K562 (cell line): ENCODE measurements around the gene PLPPR1. TPM values are rescaled to one million over a fixed set of nuclear protein-coding genes. Genes with fewer than 3 reads are reported as not detected.

Source experiments
- ATAC-seq: fragments of 200-7000 bp; cut with Tn5 transposase; 3 replicates; pipeline ENCODE4 v1.9.1; 2020; ENCODE audit warnings: moderate library complexity
- BruUV-seq: library from RNA; stranded (reverse); fragments of 400-500 nt; replicated peaks from 2 replicates; lab custom pipeline; 2021; lab: Mats Ljungman, UMichigan
- CTCF ChIA-PET: fragments of 300-600 bp; formaldehyde crosslinking; extraction: SDS; loops from one replicate; lab custom pipeline; 2021; ENCODE audit warnings: low intra/inter-chr PET ratio; lab: Yijun Ruan, JAX
- POLR2A ChIA-PET: fragments of 300-600, 350-650 bp; sonication (Branson Sonifier 250); formaldehyde crosslinking; extraction: SDS; loops from one replicate; lab custom pipeline; 2021; ENCODE audit warnings: antibody characterized with exemption, inconsistent platforms; lab: Yijun Ruan, JAX
- DNase-seq, 4 experiments: peaks; one replicate each; pipeline versions ENCODE4 v3.0.0 to v3.0.0-alpha.2; 2011 to 2018; ENCODE audit warnings: low spot score in 3 of 4, mixed read lengths in 3 of 4; ENCODE audit errors: extremely low read depth in 1 of 4
- FAIRE-seq: peaks from 2 replicates; lab custom pipeline; 2011; peaks lifted over from hg19 to GRCh38; lab: Jason Lieb, UNC
- H2AFZ ChIP-seq: 2 replicates; pipeline ENCODE4 v1.6.0; 2011; ENCODE audit warnings: low read depth, low read length, control low read depth, inconsistent platforms
- H3K27ac ChIP-seq: fragments of 200-600 bp; 3 replicates; pipeline ENCODE4 v1.8.0; 2011; ENCODE audit warnings: low read depth, mild to moderate bottlenecking, control low read depth, inconsistent platforms, low read length, moderate library complexity, mixed read lengths; ENCODE audit errors: extremely low read depth
- H3K27me3 ChIP-seq, 2 experiments: fragments of 300-600 bp in 1 of 2; 2 replicates in 1 of 2; 3 replicates in 1 of 2; pipeline versions ENCODE4 v1.6.0 to v1.8.0; 2011; ENCODE audit warnings: inconsistent platforms in 2 of 2, low read length in 2 of 2, mild to moderate bottlenecking in 1 of 2, mixed read lengths in 1 of 2, moderate library complexity in 1 of 2; ENCODE audit not compliant: control insufficient read depth in 2 of 2, insufficient read depth in 2 of 2
- H3K36me3 ChIP-seq: fragments of 300-600 bp; 3 replicates; pipeline ENCODE4 v1.8.0; 2011; ENCODE audit warnings: mild to moderate bottlenecking, low read length, inconsistent platforms; ENCODE audit not compliant: control insufficient read depth, insufficient read depth
- H3K4me1 ChIP-seq, 2 experiments: fragments of 200-600 bp in 1 of 2; replicated peaks in 1 of 2; 2 replicates in 1 of 2; 3 replicates in 1 of 2; pipeline versions ENCODE4 v1.5.1 to v1.8.0; 2011; ENCODE audit warnings: inconsistent platforms in 2 of 2, low read length in 2 of 2, mild to moderate bottlenecking in 1 of 2, mixed read lengths in 1 of 2, moderate library complexity in 1 of 2; ENCODE audit not compliant: control insufficient read depth in 2 of 2, insufficient read depth in 2 of 2
- H3K4me2 ChIP-seq: 2 replicates; pipeline ENCODE4 v1.6.1; 2011; ENCODE audit warnings: low read length, control low read depth, inconsistent platforms, mixed read lengths; ENCODE audit not compliant: insufficient read depth
- H3K4me3 ChIP-seq: fragments of 200-600 bp; sonication (generic), shearing (Covaris generic); 2 replicates; pipeline ENCODE4 v1.5.1; 2016; ENCODE audit warnings: control low read depth, inconsistent platforms
- H3K79me2 ChIP-seq: fragments of 200-600 bp; 3 replicates; pipeline ENCODE4 v1.8.0; 2011; ENCODE audit warnings: low read length, inconsistent platforms; ENCODE audit not compliant: control insufficient read depth, insufficient read depth
- H3K9ac ChIP-seq, 2 experiments: 2 replicates each; pipeline versions ENCODE4 v1.6.0 to v1.6.1; 2011; ENCODE audit warnings: low read depth in 2 of 2, low read length in 2 of 2, control low read depth in 1 of 2, inconsistent platforms in 1 of 2, mild to moderate bottlenecking in 1 of 2, mixed read lengths in 1 of 2; ENCODE audit not compliant: insufficient read depth in 1 of 2
- H3K9me1 ChIP-seq: one replicate; pipeline ENCODE4 v1.6.0; 2011; ENCODE audit warnings: inconsistent platforms, mild to moderate bottlenecking, low read length, moderate library complexity; ENCODE audit not compliant: control insufficient read depth, insufficient read depth
- H3K9me3 ChIP-seq: replicated peaks from 2 replicates; pipeline ENCODE4 v1.5.1; 2011; ENCODE audit warnings: low read depth, low read length, inconsistent platforms; ENCODE audit not compliant: control insufficient read depth, insufficient read depth
- H4K20me1 ChIP-seq: replicated peaks from 2 replicates; pipeline ENCODE4 v1.6.1; 2011; ENCODE audit warnings: low read length, inconsistent platforms, mixed read lengths; ENCODE audit not compliant: control insufficient read depth, insufficient read depth
- AFF1 ChIP-seq, 2 experiments: fragments of 450-650 bp; IDR thresholded peaks; 2 replicates each; pipeline ENCODE4 v1.6.1; 2018; ENCODE audit warnings: mild to moderate bottlenecking in 2 of 2, low read depth in 1 of 2; ENCODE audit not compliant: partially characterized antibody in 2 of 2
- ATF7 ChIP-seq: fragments of 450-650 bp; IDR thresholded peaks from 2 replicates; pipeline ENCODE4 v1.7.1; 2014; ENCODE audit warnings: mild to moderate bottlenecking, moderate library complexity
- E2F5 ChIP-seq: sonication (generic); formaldehyde crosslinking; IDR thresholded peaks from 2 replicates; pipeline ENCODE4 v1.8.0; 2022; ENCODE audit warnings: mild to moderate bottlenecking, missing genetic modification reagents
- FOXP4 ChIP-seq: sonication (generic); formaldehyde crosslinking; IDR thresholded peaks from 2 replicates; pipeline ENCODE4 v1.8.0; 2022; ENCODE audit warnings: mild to moderate bottlenecking, missing genetic modification reagents, borderline replicate concordance
- HNRNPK ChIP-seq: fragments of 200-400 bp; formaldehyde crosslinking; IDR thresholded peaks from one replicate; pipeline ENCODE4 v1.6.1; 2018; ENCODE audit warnings: mild to moderate bottlenecking, low read depth, low read length; ENCODE audit not compliant: poor library complexity, severe bottlenecking
- KDM1A ChIP-seq, 2 experiments: fragments of 450-650 bp; IDR thresholded peaks; 2 replicates each; pipeline ENCODE4 v1.6.1; 2016; ENCODE audit warnings: mild to moderate bottlenecking in 2 of 2
- MAFK ChIP-seq: IDR thresholded peaks from 2 replicates; pipeline ENCODE4 v1.6.1; 2011; ENCODE audit warnings: low read length, improper control_type of control experiment
- ZFP1 ChIP-seq: fragments of 450-650 bp; formaldehyde crosslinking; IDR thresholded peaks from 2 replicates; pipeline ENCODE4 v1.4.0; 2020; ENCODE audit warnings: mild to moderate bottlenecking, mixed read lengths
- ZNF311 ChIP-seq: fragments of 250-450 bp; sonication (Bioruptor Pico); IDR thresholded peaks from 2 replicates; pipeline ENCODE4 v1.4.0; 2020; ENCODE audit warnings: mild to moderate bottlenecking, moderate library complexity
- ZNF445 ChIP-seq: fragments of 250-450 bp; sonication (Bioruptor Pico); IDR thresholded peaks from 2 replicates; pipeline ENCODE4 v1.4.0; 2020; ENCODE audit warnings: low read depth, mild to moderate bottlenecking, moderate library complexity
- ZNF512 ChIP-seq: IDR thresholded peaks from 2 replicates; pipeline ENCODE4 v1.6.1; 2016; ENCODE audit warnings: missing genetic modification characterization, missing compliant biosample characterization
- WGBS: fragments of 100-300 bp; shearing (Covaris generic); methylation state at CpG from one replicate; pipeline ENCODE4 v1.1.6; 2016; ENCODE audit warnings: low coverage, mixed read lengths; ENCODE audit not compliant: insufficient coverage; ENCODE audit errors: missing lambda C conversion rate; 5-methylcytosine and 5-hydroxymethylcytosine counted together
- in situ Hi-C: fragments of 300-500 bp; cut with MboI; formaldehyde crosslinking; loops from 4 replicates; pipeline ENCODE4 v1.15.0; 2018; ENCODE audit warnings: inconsistent platforms, mixed read lengths
- intact Hi-C: fragments of 100-400 bp; cut with micrococcal nuclease; formaldehyde crosslinking; loops from 2 replicates; pipeline ENCODE4 v1.14.2; 2022
- polyA plus RNA-seq, 8 experiments: library from polyadenylated mRNA; depleted of rRNA in 4 of 8; stranded (reverse) in 5 of 8; unstranded in 3 of 8; fragments of >200 nt; fragmentation: Nextera tagmentation in 2 of 8; fragmentation: Illumina TruSeq in 1 of 8; extraction: Ambion mirVana in 2 of 8; extraction: Trizol in 1 of 8; gene quantifications; 2 replicates each; pipeline versions ENCODE4 v1.2.1 to v1.2.3, GENCODE V29; 2011 to 2014; ENCODE audit warnings: inconsistent platforms in 1 of 8, missing spikeins in 1 of 8
- total RNA-seq, 7 experiments: library from RNA; depleted of rRNA in 6 of 7; stranded (reverse); fragments of >200 nt in 6 of 7; fragmentation: Illumina TruSeq in 2 of 7; extraction: Trizol in 2 of 7; gene quantifications; 2 replicates each; pipeline versions ENCODE4 v1.2.1 to v1.2.3, GENCODE V29; 2011 to 2021; ENCODE audit warnings: low replicate concordance in 1 of 7

PLPPR1 gene
- total and polyA plus RNA-seq, 9 of the 15 experiments (the other 6 are each of a cell fraction or from before 2014, with no cell fraction given) = not detected

- FAIRE-seq = no peak
- no peak for DNase-seq
- H3K4me3 ChIP-seq = no peak overlapping the region
- 4% methylated on average over 2 of the region's 2 CpGs for WGBS
- no peaks in the 10 kb centered on the region for H3K9me1 ChIP-seq
- H3K27me3 ChIP-seq = no peaks in the 10 kb centered on the region
- H3K36me3 ChIP-seq = no peaks in the 10 kb centered on the region
- no peak for ATAC-seq
- no peak overlapping the region for H3K9ac ChIP-seq
- ChIA-PET CTCF (no interaction called here), POLR2A (no interaction called here)
- H3K4me2 ChIP-seq = no peak overlapping the region
- in situ Hi-C loops = no loop called here
- H3K79me2 ChIP-seq = no peaks in the 10 kb centered on the region
- H4K20me1 ChIP-seq = no peaks in the 10 kb centered on the region
- H3K27ac ChIP-seq = no peak overlapping the region
- no peaks in the 10 kb centered on the region for H3K9me3 ChIP-seq
- TF ChIP-seq AFF1 (IDR thresholded peaks at IDR 0.05; ENCODE audit: low read depth in 1 of 2, partially characterized antibody in 2 of 2) (no peak), HNRNPK (no peak), ZFP1 (CRISPR knock-in tag) (no peak), MAFK (no peak), E2F5 (CRISPR knock-in tag) (no peak), FOXP4 (no peak), ZNF445 (no peak), ATF7 (no peak), KDM1A (IDR thresholded peaks at IDR 0.05) (no peak), ZNF311 (CRISPR knock-in tag) (no peak), ZNF512 (no peak)
- no peaks in the 10 kb centered on the region for H3K4me1 ChIP-seq
- no peak overlapping the region for H2AFZ ChIP-seq
- intact Hi-C loops = no loop called here
- BruUV-seq = no TSS peak
Measured at GRCh38 chr9:101247297-101247696, 218.8 kb downstream of the PLPPR1 start.
